OCI-LY1 (cell line): ENCODE data around the gene MCF2L.

Experiments used
- H2AFZ ChIP-seq: fragments of 200-600 bp; sonication (generic), shearing (Covaris generic); 2 replicates; pipeline ENCODE4 v1.6.0; 2014; ENCODE audit warnings: antibody characterized with exemption, mild to moderate bottlenecking, low read length
- H3F3A ChIP-seq: fragments of 200-600 bp; sonication (generic), shearing (Covaris generic); 2 replicates; pipeline ENCODE4 v1.6.0; 2014; ENCODE audit warnings: mild to moderate bottlenecking, antibody characterized with exemption, low read length, moderate library complexity; ENCODE audit not compliant: insufficient read depth
- H3K27ac ChIP-seq: fragments of 200-600 bp; sonication (generic); 2 replicates; pipeline ENCODE4 v1.5.1; 2014; ENCODE audit warnings: low read length, mixed run types, mild to moderate bottlenecking, low read depth; ENCODE audit not compliant: poor library complexity, severe bottlenecking
- H3K27me3 ChIP-seq: fragments of 200-600 bp; sonication (generic); 2 replicates; pipeline ENCODE4 v1.6.0; 2014; ENCODE audit warnings: antibody characterized with exemption, mild to moderate bottlenecking, low read length, moderate library complexity; ENCODE audit not compliant: insufficient read depth
- H3K36me3 ChIP-seq: fragments of 200-600 bp; sonication (generic); 2 replicates; pipeline ENCODE4 v1.6.1; 2014; ENCODE audit warnings: mild to moderate bottlenecking, antibody characterized with exemption, low read length, moderate library complexity, mixed read lengths; ENCODE audit not compliant: insufficient read depth
- H3K4me1 ChIP-seq: fragments of 200-600 bp; sonication (generic); 2 replicates; pipeline ENCODE4 v1.5.1; 2014; ENCODE audit warnings: mild to moderate bottlenecking, low read length, moderate library complexity; ENCODE audit not compliant: insufficient read depth, severe bottlenecking
- H3K4me2 ChIP-seq: fragments of 200-600 bp; sonication (generic), shearing (Covaris generic); 2 replicates; pipeline ENCODE4 v1.6.1; 2014; ENCODE audit warnings: low read length
- H3K4me3 ChIP-seq: fragments of 200-600 bp; sonication (generic); 2 replicates; pipeline ENCODE4 v1.5.1; 2014; ENCODE audit warnings: low read length, low read depth, mild to moderate bottlenecking, mixed read lengths; ENCODE audit not compliant: poor library complexity, severe bottlenecking
- H3K79me2 ChIP-seq: fragments of 200-600 bp; shearing (Covaris generic); 2 replicates; pipeline ENCODE4 v1.6.1; 2016; ENCODE audit warnings: mixed run types, low read length, mixed read lengths; ENCODE audit not compliant: insufficient read depth
- H3K9ac ChIP-seq: fragments of 200-600 bp; sonication (generic), shearing (Covaris generic); 2 replicates; pipeline ENCODE4 v1.6.1; 2014; ENCODE audit warnings: mild to moderate bottlenecking, low read length, mixed read lengths
- H3K9me2 ChIP-seq: fragments of 200-600 bp; sonication (generic), shearing (Covaris generic); 2 replicates; pipeline ENCODE4 v1.6.1; 2014; ENCODE audit warnings: low read depth, mild to moderate bottlenecking, low read length, mixed read lengths
- H3K9me3 ChIP-seq: fragments of 200-600 bp; shearing (Covaris generic); 2 replicates; pipeline ENCODE4 v1.6.1; 2014; ENCODE audit warnings: low read length, mixed read lengths
- H4K20me1 ChIP-seq: fragments of 200-600 bp; sonication (generic), shearing (Covaris generic); 2 replicates; pipeline ENCODE4 v1.6.0; 2016; ENCODE audit warnings: mild to moderate bottlenecking, low read length; ENCODE audit not compliant: insufficient read depth
- EZH2 ChIP-seq: fragments of 200-600 bp; sonication (generic), shearing (Covaris generic); IDR thresholded peaks from 2 replicates; pipeline ENCODE4 v1.8.0; 2017; ENCODE audit warnings: borderline replicate concordance, mixed run types, mild to moderate bottlenecking, antibody characterized with exemption, low read length, moderate library complexity, mixed read lengths
- TF ChIP-seq, protein P1 (sequence below): fragments of 200-600 bp; sonication (generic), shearing (Covaris generic); IDR thresholded peaks from 2 replicates; pipeline ENCODE4 v1.5.1; 2017; ENCODE audit warnings: mild to moderate bottlenecking, antibody characterized with exemption, low read length, moderate library complexity, mixed read lengths

The MCF2L gene

DNA sequence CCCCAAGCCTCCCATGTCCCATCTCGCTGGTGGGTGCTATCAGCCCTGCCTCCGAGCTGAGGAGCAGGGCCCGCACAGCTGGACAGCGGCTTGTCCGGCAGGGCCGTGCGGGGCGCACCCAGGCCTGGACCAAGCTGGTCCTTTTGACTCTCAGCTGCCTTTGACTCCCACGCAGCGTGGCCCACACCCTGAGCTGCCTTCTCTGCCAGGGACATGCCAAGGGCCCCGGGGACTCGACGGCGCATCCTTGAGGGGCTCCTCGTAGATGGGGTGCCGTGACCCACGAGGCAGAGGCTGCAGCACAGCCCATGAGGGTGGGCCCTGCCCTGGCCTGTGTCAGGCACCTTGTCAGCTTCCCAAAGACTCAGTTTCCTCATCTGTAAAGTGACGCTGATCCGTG, 97.7 kb downstream of the MCF2L start:
- Histone ChIP-seq H3K36me3 (no peaks in the 10 kb centered on the region), H3K9me3 (no peaks in the 10 kb centered on the region), H3K4me2 (no peak overlapping the region), H3K9ac (no peak overlapping the region), H4K20me1 (no peaks in the 10 kb centered on the region), H3K27ac (no peak overlapping the region), H3K79me2 (no peaks in the 10 kb centered on the region), H2AFZ (no peak overlapping the region), H3K4me1 (no peaks in the 10 kb centered on the region), H3K4me3 (no peak overlapping the region), H3F3A (no peaks in the 10 kb centered on the region), H3K27me3 (no peaks in the 10 kb centered on the region; the same call in 1 of the 2 replicates), H3K9me2 (no peaks in the 10 kb centered on the region)
- no peak for TF ChIP-seq EZH2
- TF ChIP-seq, protein P1, sequence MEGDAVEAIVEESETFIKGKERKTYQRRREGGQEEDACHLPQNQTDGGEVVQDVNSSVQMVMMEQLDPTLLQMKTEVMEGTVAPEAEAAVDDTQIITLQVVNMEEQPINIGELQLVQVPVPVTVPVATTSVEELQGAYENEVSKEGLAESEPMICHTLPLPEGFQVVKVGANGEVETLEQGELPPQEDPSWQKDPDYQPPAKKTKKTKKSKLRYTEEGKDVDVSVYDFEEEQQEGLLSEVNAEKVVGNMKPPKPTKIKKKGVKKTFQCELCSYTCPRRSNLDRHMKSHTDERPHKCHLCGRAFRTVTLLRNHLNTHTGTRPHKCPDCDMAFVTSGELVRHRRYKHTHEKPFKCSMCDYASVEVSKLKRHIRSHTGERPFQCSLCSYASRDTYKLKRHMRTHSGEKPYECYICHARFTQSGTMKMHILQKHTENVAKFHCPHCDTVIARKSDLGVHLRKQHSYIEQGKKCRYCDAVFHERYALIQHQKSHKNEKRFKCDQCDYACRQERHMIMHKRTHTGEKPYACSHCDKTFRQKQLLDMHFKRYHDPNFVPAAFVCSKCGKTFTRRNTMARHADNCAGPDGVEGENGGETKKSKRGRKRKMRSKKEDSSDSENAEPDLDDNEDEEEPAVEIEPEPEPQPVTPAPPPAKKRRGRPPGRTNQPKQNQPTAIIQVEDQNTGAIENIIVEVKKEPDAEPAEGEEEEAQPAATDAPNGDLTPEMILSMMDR, result no peak

DNA sequence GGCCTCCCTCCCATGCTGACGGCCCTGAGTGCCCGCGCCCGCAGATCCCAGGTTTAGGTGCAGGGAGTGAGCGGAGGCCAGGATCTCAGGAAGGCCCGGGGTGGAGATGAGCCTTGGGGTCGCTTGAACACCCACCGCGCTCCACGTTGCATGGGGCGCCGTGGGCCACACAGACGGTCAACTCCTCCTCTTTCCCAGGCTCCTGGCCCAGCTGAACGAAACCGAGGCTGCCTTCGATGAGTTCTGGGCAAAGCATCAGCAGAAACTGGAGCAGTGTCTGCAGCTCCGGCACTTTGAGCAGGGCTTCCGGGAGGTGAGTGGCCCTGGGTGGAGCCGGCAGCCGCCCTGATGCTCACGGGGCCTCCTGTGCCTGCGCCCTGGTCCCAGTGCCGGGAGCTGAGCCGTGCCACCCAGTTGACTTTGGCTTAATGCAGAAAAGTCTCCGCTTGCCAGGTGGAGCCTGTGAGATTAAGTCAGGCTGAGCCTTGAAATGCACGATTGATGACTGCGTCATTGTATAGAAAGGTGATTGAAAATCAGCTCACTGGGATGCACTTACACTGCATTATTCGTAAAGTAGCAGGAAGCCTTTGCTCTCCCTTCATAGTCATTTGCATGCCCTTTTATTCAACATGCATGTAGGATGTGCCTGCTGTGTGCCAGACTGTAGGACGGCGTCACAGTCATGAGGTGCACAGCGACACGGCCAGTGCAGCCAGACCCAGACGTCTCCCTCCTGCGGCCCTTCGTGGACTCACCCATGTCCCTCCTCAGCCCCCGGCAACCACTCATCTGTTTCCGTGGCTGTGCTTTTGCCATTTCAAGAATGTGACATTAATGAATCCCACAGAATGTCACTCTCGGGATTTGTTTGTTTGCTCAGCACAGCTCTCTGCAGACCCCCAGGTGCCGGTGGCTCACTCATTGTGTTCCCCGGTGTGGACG, 101.1 kb downstream of the MCF2L start:
- Histone ChIP-seq H3K4me1 (no peaks in the 10 kb centered on the region), H3K27ac (no peak overlapping the region), H3K79me2 (no peaks in the 10 kb centered on the region), H4K20me1 (no peaks in the 10 kb centered on the region), H3K9me2 (no peaks in the 10 kb centered on the region), H3K4me3 (no peak overlapping the region), H3K9ac (no peak overlapping the region), H3K9me3 (no peaks in the 10 kb centered on the region), H3K27me3 (no peaks in the 10 kb centered on the region; the same call in 1 of the 2 replicates), H3K4me2 (no peak overlapping the region), H3K36me3 (no peaks in the 10 kb centered on the region), H3F3A (no peaks in the 10 kb centered on the region), H2AFZ (no peak overlapping the region)
- TF ChIP-seq EZH2, result no peak
- TF ChIP-seq, protein P1, result no peak

DNA sequence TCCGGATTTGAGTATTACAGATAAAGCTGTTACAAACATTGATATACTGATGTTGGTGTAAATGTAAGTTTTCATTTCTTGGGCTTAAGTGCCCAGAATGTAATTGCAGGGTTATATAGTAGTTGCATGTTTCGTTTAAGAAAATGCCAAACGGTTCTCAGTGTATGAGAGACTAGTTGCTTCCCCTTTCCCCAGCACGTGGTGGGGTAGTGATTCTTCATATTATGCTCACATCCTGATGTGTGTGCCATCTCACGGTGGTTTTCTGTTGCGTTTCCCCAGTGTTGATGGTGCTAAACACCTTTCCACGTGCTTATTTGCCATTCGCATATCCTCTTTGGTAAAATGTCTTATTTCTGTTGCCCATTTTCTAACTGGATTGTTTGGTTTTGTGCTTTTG, 101.8 kb downstream of the MCF2L start:
- no peaks in the 10 kb centered on the region for H3K9me2 ChIP-seq
- H3K9ac ChIP-seq, result no peak overlapping the region
- no peaks in the 10 kb centered on the region; the same call in 1 of the 2 replicates for H3K27me3 ChIP-seq
- H3K4me2 ChIP-seq, result no peak overlapping the region
- no peaks in the 10 kb centered on the region for H3K79me2 ChIP-seq
- no peaks in the 10 kb centered on the region for H4K20me1 ChIP-seq
- H3K36me3 ChIP-seq, result no peaks in the 10 kb centered on the region
- TF ChIP-seq, protein P1, result no peak
- no peak for TF ChIP-seq EZH2
- no peaks in the 10 kb centered on the region for H3K9me3 ChIP-seq
- no peaks in the 10 kb centered on the region for H3F3A ChIP-seq
- no peak overlapping the region for H2AFZ ChIP-seq
- no peaks in the 10 kb centered on the region for H3K4me1 ChIP-seq
- H3K27ac ChIP-seq, result no peak overlapping the region
- no peak overlapping the region for H3K4me3 ChIP-seq
